Measurements from ENCODE around the gene ZFPL1.

ZFPL1 gene

GRCh38 chr11:65096926-65097325 lies 12.9 kb downstream of the ZFPL1 start:
- no peak for DNase-seq

GRCh38 chr11:65100674-65101350 lies 16.8 kb downstream of the ZFPL1 start:
- DNase-seq, result no peak

GRCh38 chr11:65102142-65103095 lies 18.4 kb downstream of the ZFPL1 start:
- DNase-seq, result no peak

- DNase-seq, result no peak
Measured at GRCh38 chr11:65103476-65103875, 19.5 kb downstream of the ZFPL1 start.

GRCh38 chr11:65104628-65105027 lies 20.6 kb downstream of the ZFPL1 start:
- DNase-seq, result no peak

- no peak for DNase-seq
Measured at GRCh38 chr11:65107078-65107477, 23.1 kb downstream of the ZFPL1 start.

- DNase-seq, result no peak
Measured at GRCh38 chr11:65107751-65108468, 23.9 kb downstream of the ZFPL1 start.

GRCh38 chr11:65108469-65109123 lies 24.6 kb downstream of the ZFPL1 start:
- no peak for DNase-seq

GRCh38 chr11:65109231-65110198 lies 25.5 kb downstream of the ZFPL1 start:
- DNase-seq, result no peak

GRCh38 chr11:65110354-65110861 lies 26.4 kb downstream of the ZFPL1 start:
- peak; percentile 94 for DNase-seq

GRCh38 chr11:65111159-65111743 lies 27.2 kb downstream of the ZFPL1 start:
- no peak for DNase-seq

- peak; percentile 98 for DNase-seq
Measured at GRCh38 chr11:65111744-65112545, 27.9 kb downstream of the ZFPL1 start, which contains the start of gene TM7SF2. TSS of gene TM7SF2 (plus strand) at chr11:65111872. CDS start at chr11:65112016, 144 bp downstream.

- DNase-seq, result peak; percentile 83
Measured at GRCh38 chr11:65112546-65113360, 28.7 kb downstream of the ZFPL1 start.

GRCh38 chr11:65113361-65113756 lies 29.3 kb downstream of the ZFPL1 start:
- no peak for DNase-seq

GRCh38 chr11:65113839-65114238 lies 29.8 kb downstream of the ZFPL1 start:
- DNase-seq, result no peak

- no peak for DNase-seq
Measured at GRCh38 chr11:65114538-65115171, 30.6 kb downstream of the ZFPL1 start.

- DNase-seq, result no peak
Measured at GRCh38 chr11:65115361-65116082, 31.5 kb downstream of the ZFPL1 start.

All from activated CD4-positive, alpha-beta T cell treated with anti-CD3 and anti-CD28 coated beads, Interleukin-10, Interleukin-2, amounts not matched to agents 100 ng/mL and 50 ng/mL, durations not matched to agents 16 hours and 8 hours (primary cell).